Vagina (tissue), 2 donors: ENCODE data around the gene SDK2.

Experiments
- POLR2AphosphoS5 ChIP-seq, 2 donors: sonication (generic); formaldehyde crosslinking; IDR thresholded peaks; one replicate each; pipeline ENCODE4 v1.9.0; 2017; ENCODE audit warnings: antibody characterized with exemption in 2 of 2, mild to moderate bottlenecking in 2 of 2, low read depth in 1 of 2; ENCODE audit not compliant: insufficient read depth in 1 of 2
- TF ChIP-seq, protein P1 (sequence below), 3 experiments: fragments of 450-650 bp in 2 of 3; fragments of 200-600 bp in 1 of 3; sonication (generic) in 1 of 3; IDR thresholded peaks; one replicate each; pipeline ENCODE4 v1.5.1; 2017 to 2019; ENCODE audit warnings: antibody characterized with exemption in 3 of 3, mild to moderate bottlenecking in 2 of 3, moderate library complexity in 2 of 3

DNA sequence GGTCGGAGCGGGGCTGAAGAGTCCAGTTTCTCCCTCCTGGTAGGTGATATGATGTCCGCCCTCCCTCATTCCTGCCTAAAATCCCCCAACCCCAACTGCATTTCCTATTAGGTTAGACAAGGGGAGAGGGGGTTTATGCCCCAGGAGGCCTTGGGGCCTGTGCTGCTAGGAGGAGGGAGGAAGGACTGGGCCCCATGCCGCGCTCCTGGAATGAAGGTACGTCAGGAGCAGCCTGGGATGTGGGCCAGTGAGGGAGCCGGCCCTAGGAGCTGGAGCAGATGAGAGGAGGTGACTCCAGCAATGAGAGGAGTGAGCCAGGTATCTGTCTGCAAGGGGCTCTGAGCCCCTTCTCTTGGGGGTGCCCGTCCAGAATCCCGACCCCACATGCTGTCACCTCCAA lies 285.6 kb downstream of the SDK2 start:
- TF ChIP-seq, protein P1, sequence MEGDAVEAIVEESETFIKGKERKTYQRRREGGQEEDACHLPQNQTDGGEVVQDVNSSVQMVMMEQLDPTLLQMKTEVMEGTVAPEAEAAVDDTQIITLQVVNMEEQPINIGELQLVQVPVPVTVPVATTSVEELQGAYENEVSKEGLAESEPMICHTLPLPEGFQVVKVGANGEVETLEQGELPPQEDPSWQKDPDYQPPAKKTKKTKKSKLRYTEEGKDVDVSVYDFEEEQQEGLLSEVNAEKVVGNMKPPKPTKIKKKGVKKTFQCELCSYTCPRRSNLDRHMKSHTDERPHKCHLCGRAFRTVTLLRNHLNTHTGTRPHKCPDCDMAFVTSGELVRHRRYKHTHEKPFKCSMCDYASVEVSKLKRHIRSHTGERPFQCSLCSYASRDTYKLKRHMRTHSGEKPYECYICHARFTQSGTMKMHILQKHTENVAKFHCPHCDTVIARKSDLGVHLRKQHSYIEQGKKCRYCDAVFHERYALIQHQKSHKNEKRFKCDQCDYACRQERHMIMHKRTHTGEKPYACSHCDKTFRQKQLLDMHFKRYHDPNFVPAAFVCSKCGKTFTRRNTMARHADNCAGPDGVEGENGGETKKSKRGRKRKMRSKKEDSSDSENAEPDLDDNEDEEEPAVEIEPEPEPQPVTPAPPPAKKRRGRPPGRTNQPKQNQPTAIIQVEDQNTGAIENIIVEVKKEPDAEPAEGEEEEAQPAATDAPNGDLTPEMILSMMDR (IDR thresholded peaks at IDR 0.05) = no peak
- TF ChIP-seq POLR2AphosphoS5 (IDR thresholded peaks at IDR 0.05; ENCODE audit: insufficient read depth in 1 of 2, low read depth in 1 of 2) = no peak
